WTC11 (cell line): ENCODE data around the gene ARHGAP15. TPM values are rescaled to one million over a fixed set of nuclear protein-coding genes. Genes with fewer than 3 reads are reported as not detected.

Source experiments
- ATAC-seq: fragments of 200-7000 bp; cut with Tn5 transposase; 2 replicates; pipeline ENCODE4 v1.10.0; 2021; ENCODE audit warnings: mild to moderate bottlenecking, moderate library complexity
- CTCF ChIA-PET: fragments of 300-600 bp; sonication (Branson Sonifier 250); formaldehyde crosslinking; loops from one replicate; lab custom pipeline; 2021; ENCODE audit warnings: antibody characterized with exemption; lab: Charles Lee
- POLR2A ChIA-PET: fragments of 350-600 bp; sonication (Branson Sonifier 250); formaldehyde crosslinking; loops from one replicate; lab custom pipeline; 2021; ENCODE audit warnings: antibody characterized with exemption; lab: Charles Lee
- DNase-seq: peaks from one replicate; pipeline ENCODE4 v3.0.0; 2021; ENCODE audit warnings: low spot score
- H3K27ac Mint-ChIP-seq: 2 replicates; pipeline ENCODE4 v1.8.0; 2021; ENCODE audit warnings: mixed read lengths
- H3K27me3 Mint-ChIP-seq: 2 replicates; pipeline ENCODE4 v1.8.0; 2021; ENCODE audit warnings: low read depth, mild to moderate bottlenecking, moderate library complexity, mixed read lengths
- H3K36me3 Mint-ChIP-seq: 2 replicates; pipeline ENCODE4 v1.8.0; 2021; ENCODE audit warnings: mixed read lengths
- H3K4me1 Mint-ChIP-seq: 2 replicates; pipeline ENCODE4 v1.8.0; 2022; ENCODE audit warnings: mixed read lengths
- H3K4me3 Mint-ChIP-seq: 2 replicates; pipeline ENCODE4 v1.8.0; 2021; ENCODE audit warnings: mild to moderate bottlenecking, moderate library complexity, mixed read lengths
- H3K9me3 Mint-ChIP-seq: 2 replicates; pipeline ENCODE4 v1.8.0; 2021; ENCODE audit warnings: mixed read lengths
- CREM ChIP-seq: sonication (generic); formaldehyde crosslinking; IDR thresholded peaks from 2 replicates; pipeline ENCODE4 v1.8.1; 2022; ENCODE audit warnings: mild to moderate bottlenecking, missing genetic modification reagents, moderate library complexity
- ETV6 ChIP-seq: sonication (generic); formaldehyde crosslinking; IDR thresholded peaks from 2 replicates; pipeline ENCODE4 v1.8.1; 2022; ENCODE audit warnings: mild to moderate bottlenecking, missing genetic modification reagents
- FOXK1 ChIP-seq: sonication (generic); formaldehyde crosslinking; IDR thresholded peaks from 2 replicates; pipeline ENCODE4 v1.8.0; 2022; ENCODE audit warnings: mild to moderate bottlenecking, moderate library complexity, missing genetic modification reagents
- IRF2 ChIP-seq: sonication (generic); formaldehyde crosslinking; IDR thresholded peaks from 2 replicates; pipeline ENCODE4 v1.8.0; 2022; ENCODE audit warnings: low read depth, missing genetic modification reagents, borderline replicate concordance
- KAT7 ChIP-seq: sonication (generic); formaldehyde crosslinking; IDR thresholded peaks from 2 replicates; pipeline ENCODE4 v1.8.1; 2023; ENCODE audit warnings: missing genetic modification reagents, mild to moderate bottlenecking, borderline replicate concordance
- NFATC4 ChIP-seq: fragments of 250-450 bp; sonication (Bioruptor Pico); IDR thresholded peaks from 2 replicates; pipeline ENCODE4 v1.9.0; 2021; ENCODE audit warnings: mild to moderate bottlenecking
- NR1H2 ChIP-seq: sonication (generic); formaldehyde crosslinking; IDR thresholded peaks from 2 replicates; pipeline ENCODE4 v1.9.0; 2021; ENCODE audit warnings: mild to moderate bottlenecking, moderate library complexity, missing genetic modification reagents
- SMAD4 ChIP-seq: sonication (generic); formaldehyde crosslinking; IDR thresholded peaks from 2 replicates; pipeline ENCODE4 v1.8.0; 2022; ENCODE audit warnings: mild to moderate bottlenecking, missing genetic modification reagents
- SOX15 ChIP-seq: fragments of 250-450 bp; sonication (Bioruptor Pico); IDR thresholded peaks from 2 replicates; pipeline ENCODE4 v1.9.0; 2021; ENCODE audit warnings: mild to moderate bottlenecking
- SP1 ChIP-seq: sonication (generic); formaldehyde crosslinking; conservative IDR thresholded peaks from 2 replicates; pipeline ENCODE4 v1.8.1; 2022; ENCODE audit warnings: missing genetic modification reagents
- TP53 ChIP-seq: sonication (generic); formaldehyde crosslinking; IDR thresholded peaks from 2 replicates; pipeline ENCODE4 v1.8.1; 2023; ENCODE audit warnings: mild to moderate bottlenecking, missing genetic modification reagents
- ZNF138 ChIP-seq: sonication (generic); formaldehyde crosslinking; conservative IDR thresholded peaks from 2 replicates; pipeline ENCODE4 v1.8.1; 2022; ENCODE audit warnings: mild to moderate bottlenecking, moderate library complexity, missing genetic modification reagents
- ZNF396 ChIP-seq: fragments of 250-450 bp; sonication (Bioruptor Pico); IDR thresholded peaks from 2 replicates; pipeline ENCODE4 v1.8.0; 2021; ENCODE audit warnings: mild to moderate bottlenecking, moderate library complexity, borderline replicate concordance
- ZNF671 ChIP-seq: fragments of 250-450 bp; sonication (Bioruptor Pico); IDR thresholded peaks from 2 replicates; pipeline ENCODE4 v1.8.0; 2021; ENCODE audit warnings: mild to moderate bottlenecking
- total RNA-seq: library from RNA; stranded (reverse); gene quantifications from 3 replicates; pipeline ENCODE4 v1.2.3, GENCODE V29; 2021
- TF ChIP-seq, protein P1 (sequence below): fragments of 250-450 bp; sonication (Bioruptor Pico); IDR thresholded peaks from 2 replicates; pipeline ENCODE4 v2.1.2; 2022; ENCODE audit warnings: mild to moderate bottlenecking, moderate library complexity
- TF ChIP-seq, protein P2 (sequence below): sonication (generic); formaldehyde crosslinking; conservative IDR thresholded peaks from 2 replicates; pipeline ENCODE4 v1.8.1; 2023; ENCODE audit warnings: mild to moderate bottlenecking, low read depth, missing genetic modification reagents, moderate library complexity
- TF ChIP-seq, protein P3 (sequence below): sonication (generic); formaldehyde crosslinking; IDR thresholded peaks from 2 replicates; pipeline ENCODE4 v1.8.1; 2023; ENCODE audit warnings: mild to moderate bottlenecking, missing genetic modification reagents, moderate library complexity
- TF ChIP-seq, protein P4 (sequence below): sonication (generic); formaldehyde crosslinking; IDR thresholded peaks from 2 replicates; pipeline ENCODE4 v1.8.0; 2022; ENCODE audit warnings: mild to moderate bottlenecking, missing genetic modification reagents
- TF ChIP-seq, protein P5 (sequence below): sonication (generic); formaldehyde crosslinking; IDR thresholded peaks from 2 replicates; pipeline ENCODE4 v1.8.1; 2022; ENCODE audit warnings: mild to moderate bottlenecking, missing genetic modification reagents, moderate library complexity, borderline replicate concordance
- TF ChIP-seq, protein P6 (sequence below): sonication (generic); formaldehyde crosslinking; IDR thresholded peaks from 2 replicates; pipeline ENCODE4 v1.8.0; 2022; ENCODE audit warnings: missing genetic modification reagents

Gene ARHGAP15
- total RNA-seq, 1 experiment from 2014 or later, result 0.28 TPM

DNA sequence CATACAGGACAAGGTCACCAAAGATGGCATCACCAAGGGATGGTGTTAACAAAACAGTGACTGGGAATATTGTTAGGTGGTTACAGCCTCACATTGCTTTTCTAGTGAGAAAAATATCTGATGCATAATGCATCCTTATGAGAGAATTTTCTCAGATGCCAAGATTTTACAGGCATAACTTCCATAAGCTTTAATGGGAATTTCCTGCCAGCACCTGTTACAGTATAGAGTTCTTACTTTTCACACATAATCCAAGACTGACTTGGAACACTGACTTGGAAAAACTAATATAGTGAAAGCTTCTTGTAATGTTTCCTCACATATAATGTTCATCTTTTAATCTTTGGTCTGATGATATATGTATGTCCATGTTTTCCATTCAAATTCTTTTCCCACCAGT lies 402.8 kb downstream of the ARHGAP15 start:
- no peaks in the 10 kb centered on the region for H3K36me3 Mint-ChIP-seq
- ChIA-PET CTCF (no interaction called here), POLR2A (no interaction called here)

More for the DNA sequence above, 402.8 kb downstream of the ARHGAP15 start:
- no peak overlapping the region for H3K27ac Mint-ChIP-seq
- TF ChIP-seq, protein P1, sequence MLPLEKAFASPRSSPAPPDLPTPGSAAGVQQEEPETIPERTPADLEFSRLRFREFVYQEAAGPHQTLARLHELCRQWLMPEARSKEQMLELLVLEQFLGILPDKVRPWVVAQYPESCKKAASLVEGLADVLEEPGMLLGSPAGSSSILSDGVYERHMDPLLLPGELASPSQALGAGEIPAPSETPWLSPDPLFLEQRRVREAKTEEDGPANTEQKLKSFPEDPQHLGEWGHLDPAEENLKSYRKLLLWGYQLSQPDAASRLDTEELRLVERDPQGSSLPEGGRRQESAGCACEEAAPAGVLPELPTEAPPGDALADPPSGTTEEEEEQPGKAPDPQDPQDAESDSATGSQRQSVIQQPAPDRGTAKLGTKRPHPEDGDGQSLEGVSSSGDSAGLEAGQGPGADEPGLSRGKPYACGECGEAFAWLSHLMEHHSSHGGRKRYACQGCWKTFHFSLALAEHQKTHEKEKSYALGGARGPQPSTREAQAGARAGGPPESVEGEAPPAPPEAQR (CRISPR knock-in tag), result no peak
- TF ChIP-seq SP1 (CRISPR knock-in tag), result no peak
- no peak for TF ChIP-seq IRF2
- no peak for TF ChIP-seq NR1H2 (CRISPR knock-in tag)
- TF ChIP-seq, protein P2, sequence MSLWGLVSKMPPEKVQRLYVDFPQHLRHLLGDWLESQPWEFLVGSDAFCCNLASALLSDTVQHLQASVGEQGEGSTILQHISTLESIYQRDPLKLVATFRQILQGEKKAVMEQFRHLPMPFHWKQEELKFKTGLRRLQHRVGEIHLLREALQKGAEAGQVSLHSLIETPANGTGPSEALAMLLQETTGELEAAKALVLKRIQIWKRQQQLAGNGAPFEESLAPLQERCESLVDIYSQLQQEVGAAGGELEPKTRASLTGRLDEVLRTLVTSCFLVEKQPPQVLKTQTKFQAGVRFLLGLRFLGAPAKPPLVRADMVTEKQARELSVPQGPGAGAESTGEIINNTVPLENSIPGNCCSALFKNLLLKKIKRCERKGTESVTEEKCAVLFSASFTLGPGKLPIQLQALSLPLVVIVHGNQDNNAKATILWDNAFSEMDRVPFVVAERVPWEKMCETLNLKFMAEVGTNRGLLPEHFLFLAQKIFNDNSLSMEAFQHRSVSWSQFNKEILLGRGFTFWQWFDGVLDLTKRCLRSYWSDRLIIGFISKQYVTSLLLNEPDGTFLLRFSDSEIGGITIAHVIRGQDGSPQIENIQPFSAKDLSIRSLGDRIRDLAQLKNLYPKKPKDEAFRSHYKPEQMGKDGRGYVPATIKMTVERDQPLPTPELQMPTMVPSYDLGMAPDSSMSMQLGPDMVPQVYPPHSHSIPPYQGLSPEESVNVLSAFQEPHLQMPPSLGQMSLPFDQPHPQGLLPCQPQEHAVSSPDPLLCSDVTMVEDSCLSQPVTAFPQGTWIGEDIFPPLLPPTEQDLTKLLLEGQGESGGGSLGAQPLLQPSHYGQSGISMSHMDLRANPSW (CRISPR knock-in tag), result no peak
- TF ChIP-seq NFATC4, result no peak
- TF ChIP-seq ZNF396 (CRISPR knock-in tag), result no peak
- no peak for TF ChIP-seq SMAD4 (CRISPR knock-in tag)
- no peak for TF ChIP-seq TP53 (CRISPR knock-in tag)
- TF ChIP-seq, protein P3, sequence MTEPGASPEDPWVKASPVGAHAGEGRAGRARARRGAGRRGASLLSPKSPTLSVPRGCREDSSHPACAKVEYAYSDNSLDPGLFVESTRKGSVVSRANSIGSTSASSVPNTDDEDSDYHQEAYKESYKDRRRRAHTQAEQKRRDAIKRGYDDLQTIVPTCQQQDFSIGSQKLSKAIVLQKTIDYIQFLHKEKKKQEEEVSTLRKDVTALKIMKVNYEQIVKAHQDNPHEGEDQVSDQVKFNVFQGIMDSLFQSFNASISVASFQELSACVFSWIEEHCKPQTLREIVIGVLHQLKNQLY (CRISPR knock-in tag), result no peak
- no peak for TF ChIP-seq ZNF671 (CRISPR knock-in tag)
- TF ChIP-seq, protein P4, sequence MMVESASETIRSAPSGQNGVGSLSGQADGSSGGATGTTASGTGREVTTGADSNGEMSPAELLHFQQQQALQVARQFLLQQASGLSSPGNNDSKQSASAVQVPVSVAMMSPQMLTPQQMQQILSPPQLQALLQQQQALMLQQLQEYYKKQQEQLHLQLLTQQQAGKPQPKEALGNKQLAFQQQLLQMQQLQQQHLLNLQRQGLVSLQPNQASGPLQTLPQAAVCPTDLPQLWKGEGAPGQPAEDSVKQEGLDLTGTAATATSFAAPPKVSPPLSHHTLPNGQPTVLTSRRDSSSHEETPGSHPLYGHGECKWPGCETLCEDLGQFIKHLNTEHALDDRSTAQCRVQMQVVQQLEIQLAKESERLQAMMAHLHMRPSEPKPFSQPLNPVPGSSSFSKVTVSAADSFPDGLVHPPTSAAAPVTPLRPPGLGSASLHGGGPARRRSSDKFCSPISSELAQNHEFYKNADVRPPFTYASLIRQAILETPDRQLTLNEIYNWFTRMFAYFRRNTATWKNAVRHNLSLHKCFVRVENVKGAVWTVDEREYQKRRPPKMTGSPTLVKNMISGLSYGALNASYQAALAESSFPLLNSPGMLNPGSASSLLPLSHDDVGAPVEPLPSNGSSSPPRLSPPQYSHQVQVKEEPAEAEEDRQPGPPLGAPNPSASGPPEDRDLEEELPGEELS (CRISPR knock-in tag), result no peak
- TF ChIP-seq, protein P5, sequence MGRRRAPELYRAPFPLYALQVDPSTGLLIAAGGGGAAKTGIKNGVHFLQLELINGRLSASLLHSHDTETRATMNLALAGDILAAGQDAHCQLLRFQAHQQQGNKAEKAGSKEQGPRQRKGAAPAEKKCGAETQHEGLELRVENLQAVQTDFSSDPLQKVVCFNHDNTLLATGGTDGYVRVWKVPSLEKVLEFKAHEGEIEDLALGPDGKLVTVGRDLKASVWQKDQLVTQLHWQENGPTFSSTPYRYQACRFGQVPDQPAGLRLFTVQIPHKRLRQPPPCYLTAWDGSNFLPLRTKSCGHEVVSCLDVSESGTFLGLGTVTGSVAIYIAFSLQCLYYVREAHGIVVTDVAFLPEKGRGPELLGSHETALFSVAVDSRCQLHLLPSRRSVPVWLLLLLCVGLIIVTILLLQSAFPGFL (CRISPR knock-in tag), result no peak
- TF ChIP-seq, protein P6, sequence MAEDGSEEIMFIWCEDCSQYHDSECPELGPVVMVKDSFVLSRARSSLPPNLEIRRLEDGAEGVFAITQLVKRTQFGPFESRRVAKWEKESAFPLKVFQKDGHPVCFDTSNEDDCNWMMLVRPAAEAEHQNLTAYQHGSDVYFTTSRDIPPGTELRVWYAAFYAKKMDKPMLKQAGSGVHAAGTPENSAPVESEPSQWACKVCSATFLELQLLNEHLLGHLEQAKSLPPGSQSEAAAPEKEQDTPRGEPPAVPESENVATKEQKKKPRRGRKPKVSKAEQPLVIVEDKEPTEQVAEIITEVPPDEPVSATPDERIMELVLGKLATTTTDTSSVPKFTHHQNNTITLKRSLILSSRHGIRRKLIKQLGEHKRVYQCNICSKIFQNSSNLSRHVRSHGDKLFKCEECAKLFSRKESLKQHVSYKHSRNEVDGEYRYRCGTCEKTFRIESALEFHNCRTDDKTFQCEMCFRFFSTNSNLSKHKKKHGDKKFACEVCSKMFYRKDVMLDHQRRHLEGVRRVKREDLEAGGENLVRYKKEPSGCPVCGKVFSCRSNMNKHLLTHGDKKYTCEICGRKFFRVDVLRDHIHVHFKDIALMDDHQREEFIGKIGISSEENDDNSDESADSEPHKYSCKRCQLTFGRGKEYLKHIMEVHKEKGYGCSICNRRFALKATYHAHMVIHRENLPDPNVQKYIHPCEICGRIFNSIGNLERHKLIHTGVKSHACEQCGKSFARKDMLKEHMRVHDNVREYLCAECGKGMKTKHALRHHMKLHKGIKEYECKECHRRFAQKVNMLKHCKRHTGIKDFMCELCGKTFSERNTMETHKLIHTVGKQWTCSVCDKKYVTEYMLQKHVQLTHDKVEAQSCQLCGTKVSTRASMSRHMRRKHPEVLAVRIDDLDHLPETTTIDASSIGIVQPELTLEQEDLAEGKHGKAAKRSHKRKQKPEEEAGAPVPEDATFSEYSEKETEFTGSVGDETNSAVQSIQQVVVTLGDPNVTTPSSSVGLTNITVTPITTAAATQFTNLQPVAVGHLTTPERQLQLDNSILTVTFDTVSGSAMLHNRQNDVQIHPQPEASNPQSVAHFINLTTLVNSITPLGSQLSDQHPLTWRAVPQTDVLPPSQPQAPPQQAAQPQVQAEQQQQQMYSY (CRISPR knock-in tag), result no peak
- TF ChIP-seq ZNF138 (CRISPR knock-in tag), result no peak
- TF ChIP-seq CREM (CRISPR knock-in tag), result no peak
- TF ChIP-seq FOXK1 (CRISPR knock-in tag), result no peak
- no peak for TF ChIP-seq KAT7 (CRISPR knock-in tag)
- TF ChIP-seq ETV6, result no peak
- no peak for TF ChIP-seq SOX15 (CRISPR knock-in tag)
- TF ChIP-seq, all 79 proteins: peak for 0
- H3K4me1 Mint-ChIP-seq, result no peaks in the 10 kb centered on the region
- DNase-seq (no peak), ATAC-seq (no peak)
- H3K27me3 Mint-ChIP-seq, result no peaks in the 10 kb centered on the region
- no peak overlapping the region for H3K4me3 Mint-ChIP-seq
- peaks cover 3% of the 10 kb centered on the region for H3K9me3 Mint-ChIP-seq
